SU-DHL-6 (cell line): ENCODE results near the gene GSG1L2.

Experiments used
- CTCF ChIP-seq: fragments of 200-600 bp; sonication (generic); IDR thresholded peaks from one replicate; pipeline ENCODE4 v1.5.1; 2017; ENCODE audit warnings: antibody characterized with exemption, mild to moderate bottlenecking, low read length, moderate library complexity; ENCODE audit not compliant: insufficient read depth, poor library complexity, severe bottlenecking
- EZH2phosphoT487 ChIP-seq: fragments of 200-600 bp; sonication (generic), shearing (Covaris generic); conservative IDR thresholded peaks from 2 replicates; pipeline ENCODE4 v1.6.1; 2018; ENCODE audit warnings: mild to moderate bottlenecking, antibody characterized with exemption, low read length, moderate library complexity, mixed read lengths

GRCh38 chr17:9843152-9844010, 21.5 kb upstream of the GSG1L2 start:
- no peak for TF ChIP-seq CTCF
- TF ChIP-seq EZH2phosphoT487: no peak
